Kidney tubule cell (primary cell): ENCODE data around the gene PTTG1IP2.

Source experiments
- DNase-seq: peaks from one replicate; pipeline ENCODE4 v3.0.0-alpha.2; 2018; ENCODE audit warnings: low spot score

PTTG1IP2 gene

GRCh38 chr7:90469554-90469953, at the start of gene PTTG1IP2:
Gene PTTG1IP2 (plus strand): TSS chr7:90469639. CDS start chr7:90469787, 148 bp downstream.
- no peak for DNase-seq

GRCh38 chr7:90421651-90422050, 47.8 kb upstream of the PTTG1IP2 start:
- no peak for DNase-seq

GRCh38 chr7:90424720-90425119, 44.7 kb upstream of the PTTG1IP2 start:
- no peak for DNase-seq

- DNase-seq, result no peak
Observed at GRCh38 chr7:90425376-90425775, 44.1 kb upstream of the PTTG1IP2 start.

- no peak for DNase-seq
Observed at GRCh38 chr7:90430614-90431460, 38.6 kb upstream of the PTTG1IP2 start.

GRCh38 chr7:90432752-90433151, 36.7 kb upstream of the PTTG1IP2 start:
- DNase-seq, result no peak

GRCh38 chr7:90433221-90433620, 36.2 kb upstream of the PTTG1IP2 start:
- no peak for DNase-seq

- no peak for DNase-seq
Observed at GRCh38 chr7:90445633-90446032, 23.8 kb upstream of the PTTG1IP2 start.

- no peak for DNase-seq
Observed at GRCh38 chr7:90446137-90446899, 23.1 kb upstream of the PTTG1IP2 start.

GRCh38 chr7:90453259-90453891, 16.1 kb upstream of the PTTG1IP2 start:
- no peak for DNase-seq

GRCh38 chr7:90453931-90454330, 15.5 kb upstream of the PTTG1IP2 start:
- DNase-seq, result no peak

- peak; percentile 67 for DNase-seq
Observed at GRCh38 chr7:90455163-90456030, 14.0 kb upstream of the PTTG1IP2 start.

- no peak for DNase-seq
Observed at GRCh38 chr7:90458104-90458503, 11.3 kb upstream of the PTTG1IP2 start.

- no peak for DNase-seq
Observed at GRCh38 chr7:90459888-90460287, 9.6 kb upstream of the PTTG1IP2 start.

GRCh38 chr7:90461219-90461618, 8.2 kb upstream of the PTTG1IP2 start:
- DNase-seq, result peak; percentile 10

- DNase-seq, result peak; percentile 55
Observed at GRCh38 chr7:90463151-90463628, 6.2 kb upstream of the PTTG1IP2 start.

GRCh38 chr7:90465816-90466215, 3.6 kb upstream of the PTTG1IP2 start:
- DNase-seq, result no peak

- DNase-seq, result no peak
Observed at GRCh38 chr7:90472805-90473540, 3.5 kb downstream of the PTTG1IP2 start.

- peak; percentile 3 for DNase-seq
Observed at GRCh38 chr7:90473814-90474213, 4.4 kb downstream of the PTTG1IP2 start.

- DNase-seq, result peak; percentile 93
Observed at GRCh38 chr7:90474284-90475210, 5.1 kb downstream of the PTTG1IP2 start.
